GM18511 (cell line): Measurements from ENCODE around the gene TMEM51.

ENCODE experiments used
- ATAC-seq: cut with Tn5 transposase; IDR thresholded peaks from one replicate; pipeline ENCODE4 v1.9.1; 2021; ENCODE audit warnings: mild to moderate bottlenecking, moderate library complexity; ENCODE audit not compliant: unreplicated experiment

The TMEM51 gene

GRCh38 chr1:15212954-15213291 lies 59.4 kb downstream of the TMEM51 start:
- ATAC-seq = no peak

GRCh38 chr1:15213341-15213821 lies 59.8 kb downstream of the TMEM51 start:
- ATAC-seq = no peak

GRCh38 chr1:15214527-15214926 lies 61.0 kb downstream of the TMEM51 start:
- no peak for ATAC-seq

DNA sequence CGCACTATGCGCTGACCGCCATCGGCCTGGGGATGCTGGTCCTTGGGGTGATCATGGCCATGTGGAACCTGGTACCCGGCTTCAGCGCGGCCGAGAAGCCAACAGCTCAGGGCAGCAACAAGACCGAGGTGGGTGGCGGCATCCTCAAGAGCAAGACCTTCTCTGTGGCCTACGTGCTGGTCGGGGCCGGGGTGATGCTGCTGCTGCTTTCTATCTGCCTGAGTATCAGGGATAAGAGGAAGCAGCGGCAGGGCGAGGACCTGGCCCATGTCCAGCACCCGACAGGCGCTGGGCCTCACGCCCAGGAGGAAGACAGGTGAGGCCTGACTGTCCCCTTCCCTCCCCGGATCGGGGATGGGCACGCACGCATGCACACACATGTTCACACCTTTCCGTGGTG lies 61.6 kb downstream of the TMEM51 start:
- ATAC-seq = no peak

DNA sequence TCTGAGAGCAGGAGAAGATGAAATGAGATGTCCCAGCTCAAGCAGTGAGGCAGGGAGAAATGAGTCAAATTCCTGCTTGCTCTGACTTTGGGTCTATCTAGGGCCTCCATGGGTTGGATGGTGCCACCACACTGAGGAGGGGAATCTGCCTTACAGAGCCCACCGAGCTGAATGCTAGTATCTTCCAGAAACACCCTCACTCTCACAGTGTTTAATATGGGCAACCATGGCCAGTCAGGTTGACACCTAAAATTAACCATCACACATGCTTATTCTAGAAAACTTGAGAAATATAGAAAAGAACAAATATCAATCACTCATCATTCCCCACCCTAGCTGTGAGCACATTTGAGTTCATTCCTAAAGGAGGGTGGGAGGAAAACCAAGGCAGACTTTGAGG lies 64.1 kb downstream of the TMEM51 start:
- no peak for ATAC-seq

GRCh38 chr1:15218287-15219279 lies 65.0 kb downstream of the TMEM51 start:
- ATAC-seq = no peak

DNA sequence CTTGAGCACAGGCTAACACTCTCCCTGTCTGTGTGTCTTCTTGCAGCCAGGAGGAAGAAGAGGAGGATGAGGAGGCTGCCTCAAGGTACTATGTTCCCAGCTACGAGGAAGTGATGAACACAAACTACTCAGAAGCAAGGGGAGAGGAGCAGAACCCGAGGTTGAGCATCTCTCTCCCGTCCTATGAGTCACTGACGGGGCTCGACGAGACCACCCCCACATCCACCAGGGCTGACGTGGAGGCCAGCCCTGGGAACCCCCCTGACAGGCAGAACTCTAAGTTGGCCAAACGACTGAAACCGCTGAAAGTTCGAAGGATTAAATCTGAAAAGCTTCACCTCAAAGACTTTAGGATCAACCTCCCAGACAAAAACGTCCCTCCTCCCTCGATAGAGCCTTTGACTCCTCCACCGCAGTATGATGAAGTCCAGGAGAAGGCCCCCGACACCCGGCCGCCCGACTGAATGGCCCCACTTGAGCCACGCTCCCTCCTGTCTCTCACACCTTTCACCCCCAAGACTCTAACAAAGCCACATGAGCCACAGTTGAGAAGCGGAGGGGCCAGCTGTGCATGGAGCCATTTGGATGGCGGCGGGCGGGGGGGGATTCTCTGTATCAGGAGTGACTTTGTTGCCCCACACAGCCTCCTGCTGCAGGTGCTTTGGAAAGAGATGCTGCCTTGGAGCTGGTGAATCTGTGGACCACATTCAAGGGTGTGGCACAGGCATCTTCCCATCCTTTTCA lies 65.9 kb downstream of the TMEM51 start:
- ATAC-seq = no peak

DNA sequence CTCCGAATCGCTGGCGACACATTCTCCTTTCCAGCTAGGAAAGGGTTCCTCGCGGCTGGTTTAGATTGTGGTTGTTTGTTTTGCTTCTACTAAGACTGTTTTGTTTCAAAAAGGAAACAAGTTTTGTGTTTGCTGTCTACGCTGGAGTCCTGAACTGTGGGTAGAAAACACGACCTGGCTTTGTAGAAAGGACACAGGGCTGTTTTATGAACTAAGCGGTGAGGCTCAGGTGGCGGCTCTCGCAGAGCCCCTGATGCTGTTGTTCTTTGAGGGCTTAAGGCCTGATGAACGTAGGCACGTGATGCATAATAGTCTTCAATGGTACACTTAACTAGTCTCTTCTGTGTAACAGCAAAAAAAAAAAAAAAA lies 66.5 kb downstream of the TMEM51 start:
- ATAC-seq = no peak

DNA sequence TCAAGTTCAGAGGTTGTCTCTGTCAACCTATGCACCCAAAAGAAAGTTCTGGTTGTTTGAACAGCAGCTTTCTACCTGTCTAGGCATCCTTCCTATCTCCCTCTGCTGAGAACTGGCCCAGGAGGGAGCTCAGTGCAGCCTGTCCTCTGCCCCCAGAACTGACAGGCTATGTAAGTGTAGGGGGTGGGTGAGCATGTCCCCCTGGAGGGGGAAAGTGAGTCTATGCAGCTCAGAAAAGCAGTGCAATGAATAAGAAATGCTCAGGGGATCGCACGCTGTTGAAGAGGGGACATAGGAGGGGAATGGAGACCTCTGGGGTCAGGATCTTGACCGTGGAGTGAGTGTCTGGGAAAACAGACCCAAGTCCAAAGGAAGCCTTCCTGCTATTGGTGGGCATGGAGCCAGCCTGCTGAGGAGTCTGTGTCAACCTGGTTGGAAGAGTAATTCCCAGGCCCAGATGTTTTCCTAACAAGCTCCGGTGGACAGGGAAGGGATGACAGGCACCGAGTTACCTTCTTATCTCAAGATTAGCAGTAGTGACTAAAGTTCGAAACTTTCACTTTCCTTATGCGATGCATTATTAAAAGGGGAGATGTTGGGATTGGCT lies 67.4 kb downstream of the TMEM51 start:
- ATAC-seq = no peak

DNA sequence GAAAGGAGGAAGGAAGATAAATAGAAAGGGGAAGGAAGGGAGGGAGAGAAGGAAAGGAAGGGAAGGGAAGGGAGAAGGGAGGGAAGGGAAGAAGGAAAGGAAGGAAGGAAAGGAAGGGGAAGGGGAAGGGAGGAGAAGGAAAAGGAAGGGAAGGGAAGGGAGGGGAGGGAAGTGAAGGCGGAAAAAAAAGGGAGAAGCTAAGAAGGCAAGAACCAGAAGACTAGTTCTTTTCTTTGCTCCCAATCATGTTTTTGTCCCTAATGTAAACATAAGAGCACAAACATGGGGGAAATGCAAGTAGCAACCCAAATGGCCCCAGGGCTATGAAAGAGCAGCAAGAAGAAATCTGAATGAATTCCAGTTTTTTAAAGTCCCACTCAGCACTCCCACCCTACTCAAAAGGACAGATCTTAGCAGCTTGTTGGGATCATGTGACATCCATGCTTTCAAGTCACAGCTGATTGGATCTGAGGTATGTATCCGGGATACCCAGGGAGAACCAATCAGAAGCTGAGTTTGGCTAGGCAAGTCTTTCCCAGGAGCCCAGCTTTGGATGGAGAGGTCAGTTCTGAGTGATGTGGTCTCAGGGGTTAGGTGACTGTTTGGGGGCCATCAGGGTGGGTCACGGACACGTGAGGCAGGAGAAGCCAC lies 69.2 kb downstream of the TMEM51 start:
- no peak for ATAC-seq

GRCh38 chr1:15224259-15224869 lies 70.8 kb downstream of the TMEM51 start:
- no peak for ATAC-seq

DNA sequence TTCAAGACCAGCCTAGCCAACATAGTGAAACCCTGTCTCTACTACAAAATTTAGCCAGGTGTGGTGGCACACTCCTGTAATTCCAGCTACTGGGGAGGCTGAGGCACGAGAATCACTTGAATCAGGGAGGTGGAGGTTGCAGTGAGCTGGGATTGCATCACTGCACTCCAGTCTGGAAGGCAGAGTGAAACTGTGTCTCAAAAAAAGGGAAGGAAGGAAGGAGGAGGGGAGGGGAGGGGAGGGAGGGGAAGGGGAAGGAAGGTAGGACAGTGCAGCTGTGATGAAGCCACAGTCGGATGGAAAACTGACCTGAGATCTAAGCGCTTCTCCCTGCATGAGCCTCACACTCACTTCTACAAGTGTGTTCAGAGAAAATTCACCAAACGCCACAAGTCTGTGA lies 71.4 kb downstream of the TMEM51 start:
- ATAC-seq = no peak

- no peak for ATAC-seq
Measured at GRCh38 chr1:15225461-15225860, 71.9 kb downstream of the TMEM51 start.

DNA sequence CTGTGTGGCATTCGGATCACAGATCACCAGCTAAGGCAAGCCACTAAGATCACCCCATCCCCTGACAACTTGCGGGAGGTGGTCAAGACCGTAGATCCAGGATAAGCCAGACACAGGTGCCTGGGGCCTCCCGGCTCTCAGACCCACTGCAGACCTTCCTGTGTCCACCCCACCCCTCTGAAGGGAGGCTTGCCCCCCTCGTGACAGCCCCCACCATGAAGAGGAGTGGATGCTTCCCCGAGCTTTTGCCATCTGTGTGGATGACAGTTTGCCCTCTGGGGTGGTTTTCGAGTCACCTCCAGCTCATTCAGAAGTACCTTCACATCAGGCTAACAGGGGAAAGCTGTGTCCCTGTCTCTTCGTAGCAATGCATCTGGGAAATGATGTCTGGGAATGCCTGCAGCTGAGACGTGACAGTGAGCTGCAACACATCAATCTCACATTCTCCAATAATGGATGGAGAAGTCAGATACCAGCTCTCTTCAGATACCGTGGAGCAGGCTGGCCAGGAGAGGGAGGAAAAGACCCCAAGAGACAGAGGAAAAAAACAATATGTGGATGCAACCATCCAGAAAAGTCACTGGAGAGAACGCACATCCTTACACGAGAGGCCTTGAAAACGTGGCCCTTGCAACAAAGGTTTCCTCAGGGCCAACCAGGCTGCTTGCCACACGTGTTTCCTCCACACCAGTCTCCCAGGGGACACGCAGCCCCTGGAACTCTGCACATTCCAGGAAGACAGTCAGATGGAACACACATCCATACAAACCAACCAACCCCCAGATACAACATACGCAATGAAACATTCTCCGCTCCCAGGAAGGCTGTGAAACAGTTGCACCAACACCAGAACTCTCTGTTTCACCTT lies 73.1 kb downstream of the TMEM51 start:
- ATAC-seq = no peak

GRCh38 chr1:15229707-15230131 lies 76.2 kb downstream of the TMEM51 start:
- no peak for ATAC-seq

GRCh38 chr1:15231714-15232201 lies 78.2 kb downstream of the TMEM51 start:
- peak; percentile 94 for ATAC-seq

- ATAC-seq = no peak
Measured at GRCh38 chr1:15233689-15234088, 80.1 kb downstream of the TMEM51 start.

DNA sequence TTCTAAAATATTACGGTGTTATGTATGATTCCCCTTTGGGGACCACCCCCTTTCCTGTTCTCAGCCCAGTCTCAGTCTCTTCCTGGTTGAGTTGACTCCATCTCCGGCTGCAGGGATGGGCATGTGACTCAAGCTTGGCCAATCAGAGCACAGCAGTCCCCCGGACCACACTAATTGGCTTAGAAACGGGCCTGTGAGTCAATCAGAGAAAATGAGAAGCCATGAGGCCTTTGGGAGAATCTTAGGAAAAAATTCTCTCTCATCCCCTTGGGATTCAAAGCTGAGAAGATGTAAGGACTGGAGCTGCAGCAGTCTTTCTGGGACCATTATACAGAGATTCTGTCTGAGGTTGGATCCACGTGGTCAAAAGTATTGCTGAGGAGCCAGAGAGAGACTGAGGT lies 82.8 kb downstream of the TMEM51 start:
- ATAC-seq = no peak

GRCh38 chr1:15236746-15237145 lies 83.2 kb downstream of the TMEM51 start:
- no peak for ATAC-seq
